Hematopoietic multipotent progenitor cell treated with erythropoietin and hydrocortisone succinate and interleukin-3 and kit ligand, for 8 days (in vitro differentiated cells): Measurements from ENCODE around the gene ROBO2.

Source experiments
- DNase-seq: peaks from one replicate; pipeline ENCODE4 v3.0.0-alpha.2; 2015

The ROBO2 gene

DNA sequence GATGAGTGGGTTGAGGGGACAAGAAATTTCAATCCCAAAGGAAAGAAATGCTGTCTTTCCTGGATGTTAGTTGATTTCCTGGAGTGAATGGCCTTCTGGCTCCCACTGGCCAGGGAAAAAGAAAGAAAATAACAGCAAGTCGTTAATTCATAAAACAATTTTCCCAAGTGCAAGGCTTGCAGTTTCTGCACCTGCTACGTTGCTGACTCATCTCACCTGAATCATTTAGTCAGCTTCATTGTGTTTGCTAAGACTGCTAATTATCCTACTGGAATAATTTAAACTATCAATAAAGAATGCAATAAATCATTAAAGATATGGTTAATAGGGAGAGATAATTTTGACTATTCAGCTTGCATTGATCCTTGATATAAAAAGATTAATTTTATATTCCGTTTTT is 387.6 kb downstream of the ROBO2 start:
- DNase-seq = no peak

DNA sequence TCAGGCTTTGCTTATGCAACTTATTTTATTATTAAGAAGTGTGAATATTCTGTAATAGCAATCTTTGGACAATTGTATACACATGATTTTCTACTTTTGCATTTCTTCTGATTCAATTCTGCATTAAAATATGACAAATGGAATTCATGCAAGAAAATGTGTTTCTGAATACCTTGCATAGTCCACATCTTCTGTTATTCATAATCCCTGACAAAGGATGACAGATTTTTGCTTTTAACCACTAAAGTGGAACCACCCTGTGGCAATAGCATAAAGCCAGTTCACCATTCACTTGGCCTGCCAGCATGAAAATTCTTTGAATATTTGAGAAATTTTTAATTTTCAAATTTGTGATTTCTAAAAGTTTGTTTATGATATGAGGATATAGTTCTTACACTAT is 397.0 kb downstream of the ROBO2 start:
- DNase-seq = no peak

DNA sequence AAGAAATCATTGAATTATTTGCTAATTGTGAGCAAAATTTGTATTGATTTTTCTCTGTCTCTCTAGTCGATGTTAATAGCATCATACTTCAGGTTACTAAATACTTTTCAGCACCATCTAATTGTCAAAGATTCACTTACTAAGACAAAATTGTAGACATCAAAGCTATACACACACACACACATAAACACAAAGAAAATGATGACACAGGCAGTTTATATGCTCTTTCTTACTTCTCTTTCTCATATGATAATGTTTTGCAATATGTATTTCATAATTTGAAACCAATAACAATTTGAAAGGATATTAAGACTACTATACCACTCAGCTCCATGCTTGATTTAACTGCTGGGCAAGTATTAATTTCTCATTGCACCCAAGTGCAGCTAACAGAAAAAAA is 406.2 kb downstream of the ROBO2 start:
- DNase-seq = no peak

DNA sequence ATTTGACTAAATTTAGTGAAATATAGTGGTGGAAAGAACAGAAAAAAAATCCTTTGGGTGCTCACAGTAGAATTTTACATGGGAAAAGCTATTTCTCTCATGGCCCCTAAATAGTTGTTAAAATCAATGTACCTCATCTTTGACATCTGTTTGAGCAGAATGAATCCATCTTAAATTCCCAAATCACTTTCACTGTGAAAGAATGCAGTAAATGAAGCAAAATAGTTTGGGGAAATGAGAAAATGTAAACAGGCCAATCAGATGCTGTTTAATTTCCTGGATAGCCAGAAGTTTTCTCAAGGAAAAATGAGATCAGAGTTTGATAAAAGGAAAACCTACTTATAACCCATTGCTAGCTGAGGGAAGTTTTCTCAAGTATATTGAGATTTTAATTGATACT is 406.9 kb downstream of the ROBO2 start:
- DNase-seq = no peak

DNA sequence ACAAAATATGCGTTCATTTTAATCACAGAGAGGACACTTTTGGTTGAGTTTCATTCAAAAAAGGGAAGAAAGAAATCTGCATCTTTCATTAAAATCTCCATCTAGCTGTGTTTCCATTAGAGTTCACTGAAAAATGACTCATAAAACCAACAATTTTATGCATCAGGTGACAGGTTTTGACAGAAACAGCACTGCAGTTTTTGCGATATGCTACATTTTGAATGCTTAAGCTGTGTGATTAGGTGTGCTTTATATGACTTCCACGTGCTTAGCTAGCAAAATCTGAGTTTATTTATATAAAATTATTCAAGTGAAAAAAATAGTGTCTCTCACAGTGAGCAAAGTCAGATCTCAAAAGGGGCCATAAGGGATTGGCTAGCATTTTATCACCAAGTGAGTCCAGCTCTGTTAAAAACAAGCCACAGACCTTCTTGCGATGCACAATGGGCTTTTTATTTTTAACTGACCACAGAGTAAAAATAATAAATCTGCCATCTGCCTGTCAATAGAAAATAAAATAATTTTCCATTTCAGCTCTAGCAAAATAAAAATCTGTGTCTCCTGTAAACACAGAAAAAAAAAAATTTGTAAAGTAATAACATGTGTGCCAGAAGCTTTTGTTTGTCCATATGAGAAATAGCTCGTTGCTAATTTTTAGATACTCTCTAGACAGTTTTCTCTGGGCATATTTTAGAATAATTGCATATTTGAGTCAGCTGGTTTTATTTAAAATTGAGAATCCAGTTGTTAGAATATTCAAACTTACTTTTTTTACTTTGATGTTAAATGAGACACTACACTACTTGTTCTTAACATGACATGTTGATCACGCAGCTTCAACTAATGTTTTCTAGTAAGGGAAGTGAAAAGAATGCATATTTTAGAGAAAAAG is 409.8 kb downstream of the ROBO2 start:
- DNase-seq = no peak

DNA sequence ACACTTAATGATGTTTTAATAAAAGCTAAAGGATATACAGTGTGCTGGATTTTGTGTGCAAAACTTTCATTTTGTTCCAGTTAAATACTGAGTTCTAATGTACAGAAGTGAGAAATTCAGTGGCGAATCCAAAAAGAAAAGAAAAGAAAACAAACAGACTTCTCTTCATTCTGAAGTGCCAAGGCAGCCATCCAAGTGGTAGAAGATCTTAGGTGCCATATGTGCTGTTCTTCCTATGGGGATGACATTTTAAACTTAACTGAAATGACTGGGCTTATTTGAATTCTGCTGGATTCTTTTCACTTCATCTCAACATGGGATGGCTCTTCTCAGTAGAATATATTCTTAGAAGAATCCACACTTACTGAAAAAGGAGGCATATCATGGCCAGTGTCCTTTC is 416.5 kb downstream of the ROBO2 start:
- DNase-seq = no peak

DNA sequence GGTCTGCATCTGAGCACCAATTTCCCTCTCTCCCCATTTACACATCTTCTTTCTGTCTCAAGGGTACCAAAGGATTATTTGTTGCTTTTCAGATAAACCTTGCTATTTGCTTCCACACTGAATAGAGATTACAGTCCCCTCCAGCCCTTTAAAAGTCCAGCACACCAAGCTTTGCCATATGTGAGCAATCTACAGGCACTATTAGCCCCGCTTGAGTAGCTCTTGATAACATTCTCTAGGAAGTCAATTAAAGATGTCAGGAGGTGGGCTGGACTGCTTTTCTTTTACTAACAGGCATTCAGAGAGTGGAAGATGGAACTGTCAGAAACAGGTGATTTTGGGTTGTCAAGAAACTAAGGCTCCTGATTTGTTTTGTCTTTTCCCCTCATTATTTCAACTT is 417.0 kb downstream of the ROBO2 start:
- no peak for DNase-seq

DNA sequence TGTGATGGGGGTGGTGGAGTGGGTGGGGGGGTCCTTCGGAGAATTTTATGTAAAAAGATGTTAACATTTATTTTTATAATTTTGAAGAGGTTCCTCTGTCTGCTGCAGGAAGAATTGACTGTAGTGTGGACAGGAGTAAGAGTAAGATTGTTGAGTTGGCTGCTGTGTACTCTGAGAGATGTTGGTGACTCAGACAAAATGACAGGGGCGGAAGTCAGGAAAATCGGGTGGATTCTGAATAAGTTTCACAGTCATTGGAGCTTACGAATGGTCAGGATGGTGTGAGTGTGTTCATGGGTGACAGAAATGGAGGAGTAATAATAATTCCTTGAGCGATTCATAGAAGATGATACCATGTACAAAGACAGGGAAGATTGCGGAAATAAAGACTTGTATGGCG is 420.0 kb downstream of the ROBO2 start:
- DNase-seq = no peak

DNA sequence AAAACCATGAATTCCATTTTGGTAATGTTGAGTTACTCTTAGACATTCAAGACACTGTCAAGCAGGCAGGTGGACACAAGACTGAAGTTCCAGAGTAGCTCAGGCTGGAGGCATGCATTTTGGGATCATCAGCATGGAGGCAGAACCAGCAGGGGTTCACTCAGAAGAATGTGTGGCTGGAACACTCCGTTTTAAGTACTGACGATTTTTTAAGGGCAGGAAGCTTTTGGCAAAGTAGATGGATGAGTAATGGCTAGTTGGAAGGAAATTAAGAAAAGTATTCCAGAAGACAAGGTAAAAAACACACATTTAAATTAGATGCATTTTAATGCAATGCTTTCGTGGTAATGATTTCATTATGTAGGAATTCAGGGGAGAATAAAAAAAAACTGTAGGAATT is 420.4 kb downstream of the ROBO2 start:
- DNase-seq = no peak

DNA sequence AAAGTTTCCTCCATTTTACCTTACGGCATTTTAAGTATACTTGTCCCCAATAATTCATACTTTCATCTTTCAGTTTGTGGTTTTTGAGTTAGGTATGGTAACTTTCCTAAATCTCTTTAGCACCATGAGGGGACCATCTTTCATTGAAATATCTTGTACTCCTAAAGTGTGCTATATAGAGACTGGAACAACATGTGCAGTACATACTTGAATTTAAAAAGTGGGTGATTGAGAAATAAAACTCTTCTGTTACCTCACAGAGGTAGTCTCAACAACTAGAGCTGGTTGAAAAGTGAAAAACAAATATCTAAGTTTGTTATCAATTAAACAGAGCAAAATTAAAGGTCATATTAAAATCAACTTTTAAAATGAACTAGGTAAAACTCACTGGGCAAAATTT is 423.1 kb downstream of the ROBO2 start:
- no peak for DNase-seq

DNA sequence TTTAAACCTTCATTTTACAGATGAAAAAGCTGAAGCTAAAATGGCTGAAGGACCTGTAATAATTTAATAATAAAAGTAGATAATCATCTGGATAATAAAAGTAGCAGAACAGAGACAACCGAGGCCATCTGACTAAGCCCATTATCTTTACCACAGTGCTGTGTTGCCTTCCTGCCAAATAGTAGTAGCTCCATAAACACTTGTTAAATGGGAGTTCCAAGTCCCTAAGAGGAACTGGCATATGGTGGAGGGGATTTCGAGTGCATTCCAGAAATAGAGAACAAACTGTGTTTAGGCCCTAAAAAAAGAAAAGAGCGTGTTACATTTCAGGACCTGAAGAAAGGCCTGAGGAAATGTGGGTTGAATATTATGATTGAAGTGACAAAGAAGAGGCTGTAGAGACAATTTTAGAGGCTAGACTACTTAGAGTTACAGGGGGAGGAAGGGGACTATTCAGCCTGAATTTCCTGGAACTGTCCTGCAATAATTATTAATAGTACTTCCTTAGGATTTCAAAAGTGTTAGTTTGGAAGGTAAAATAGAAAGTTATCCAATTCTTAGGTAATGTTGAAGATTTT is 424.3 kb downstream of the ROBO2 start:
- DNase-seq = no peak

DNA sequence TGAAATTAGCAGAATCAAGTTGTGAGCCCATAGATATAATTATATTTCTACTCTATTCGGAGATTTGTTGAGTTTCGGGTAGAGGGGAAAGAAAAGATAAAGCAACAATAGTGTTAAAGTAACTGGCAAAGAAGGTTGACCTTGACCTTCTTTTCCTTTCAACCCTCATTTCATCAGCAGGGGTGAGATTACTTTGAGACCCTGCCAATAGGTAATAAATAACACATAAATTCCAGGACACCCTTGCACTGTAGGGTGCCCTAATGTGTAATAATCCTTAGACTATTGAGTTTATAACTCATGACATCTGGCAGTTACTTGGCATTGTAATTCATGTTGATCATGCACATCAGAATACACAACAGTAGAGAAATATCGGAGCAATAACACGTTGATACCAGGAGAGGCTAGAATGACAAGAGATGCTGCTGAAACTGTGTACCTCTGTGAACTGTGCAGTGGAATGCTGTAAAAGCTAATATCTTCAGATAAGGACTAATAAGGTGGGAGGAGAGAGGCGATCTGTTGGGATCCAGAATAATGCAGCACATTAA is 426.7 kb downstream of the ROBO2 start:
- DNase-seq = no peak

DNA sequence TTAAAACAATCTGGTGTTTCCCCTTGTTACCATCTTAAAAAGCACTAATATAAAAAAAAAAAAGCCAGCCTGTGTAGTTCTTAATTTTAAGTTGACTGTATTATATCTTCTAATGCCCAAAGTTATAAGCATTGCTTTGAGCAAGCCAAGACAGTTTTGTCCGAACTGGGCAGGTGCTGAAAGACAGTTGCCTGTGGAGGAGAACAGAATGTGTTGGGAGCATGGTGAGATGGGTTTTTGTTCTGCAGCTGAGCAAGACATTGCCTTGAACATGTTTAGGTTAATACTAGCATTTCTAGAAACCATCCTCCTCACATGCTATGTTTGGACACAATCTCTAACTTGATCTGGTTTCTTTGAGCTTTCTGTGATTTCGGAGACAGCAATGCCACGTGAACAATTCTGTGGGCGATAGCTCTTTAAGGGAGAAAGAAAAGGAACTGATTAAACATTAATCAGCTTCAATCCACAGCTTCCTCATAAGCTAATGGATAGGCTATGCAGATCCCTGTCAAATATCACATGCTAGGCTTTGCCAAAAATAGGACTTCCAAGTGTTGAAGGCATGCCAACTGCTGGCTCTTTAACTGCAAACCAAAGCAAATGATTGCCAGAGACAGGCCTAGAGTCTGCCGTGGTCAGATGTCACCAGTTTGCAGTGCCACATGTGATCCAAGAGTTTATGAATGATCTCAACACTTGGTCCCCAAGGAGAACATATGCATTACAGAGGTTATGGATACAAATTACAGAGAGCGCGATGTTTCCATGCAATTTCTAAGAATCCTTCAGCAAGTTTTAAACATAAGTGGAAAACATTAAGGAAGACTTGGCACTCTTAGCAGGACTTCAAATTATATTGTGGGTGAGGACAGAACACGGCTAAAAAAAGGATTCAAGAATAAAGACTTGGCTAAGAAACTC is 428.1 kb downstream of the ROBO2 start:
- no peak for DNase-seq

DNA sequence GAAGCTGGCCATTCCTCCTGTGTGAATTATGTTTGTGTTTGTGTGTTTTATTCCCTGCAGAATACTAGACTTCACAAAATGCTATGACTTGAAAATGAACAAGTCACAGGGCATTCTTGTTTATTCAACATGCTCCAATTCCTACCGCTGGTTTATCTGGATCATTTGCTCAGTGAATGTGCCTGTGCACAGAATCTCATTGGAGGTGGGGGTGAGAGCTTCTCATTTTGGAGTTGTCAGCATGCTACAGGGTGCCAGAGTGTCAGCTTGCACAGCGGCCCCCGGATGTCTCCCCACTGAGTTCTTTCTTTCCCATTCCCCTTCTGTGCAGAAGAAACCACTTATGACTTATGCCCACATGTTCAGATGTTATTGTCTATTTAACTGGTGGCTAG is 428.7 kb downstream of the ROBO2 start:
- DNase-seq = no peak

DNA sequence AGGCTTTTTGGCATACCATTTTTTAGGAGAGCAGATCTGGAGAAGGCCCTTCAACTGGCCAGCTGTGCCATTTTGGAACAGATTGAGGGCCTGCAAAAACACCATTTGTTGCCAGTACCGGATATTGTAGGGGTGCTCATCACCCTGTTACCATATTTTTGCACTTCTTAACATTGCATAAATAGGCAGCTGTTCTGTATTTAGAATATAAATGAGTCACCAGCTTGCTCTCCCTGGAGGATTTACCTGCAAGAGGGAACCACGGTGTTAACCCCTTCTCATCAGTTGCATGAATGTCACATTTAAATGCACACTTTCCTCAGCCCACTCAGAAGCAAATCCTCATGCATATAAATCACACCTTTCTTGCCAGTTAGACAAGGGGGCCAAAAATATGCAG is 435.6 kb downstream of the ROBO2 start:
- DNase-seq = no peak

DNA sequence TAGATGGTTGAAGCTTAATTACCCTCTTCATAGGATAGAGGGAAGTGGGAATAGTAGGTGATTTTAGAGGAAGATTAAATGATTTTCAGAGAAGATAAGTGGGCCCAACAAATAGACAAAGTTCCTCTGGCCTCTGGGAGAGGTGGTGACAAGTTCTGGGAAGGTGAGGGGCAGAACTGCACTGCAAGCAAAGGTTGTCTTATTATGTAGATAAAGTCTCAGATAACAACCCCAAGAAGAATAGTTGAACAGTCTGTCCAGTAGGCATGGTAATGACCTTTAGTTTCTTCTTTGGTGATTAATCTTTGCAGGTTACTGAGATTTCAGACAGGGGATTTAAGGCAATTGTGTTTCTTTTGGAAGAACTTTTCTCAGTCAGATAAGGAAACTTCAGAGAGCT is 439.1 kb downstream of the ROBO2 start:
- DNase-seq = no peak

DNA sequence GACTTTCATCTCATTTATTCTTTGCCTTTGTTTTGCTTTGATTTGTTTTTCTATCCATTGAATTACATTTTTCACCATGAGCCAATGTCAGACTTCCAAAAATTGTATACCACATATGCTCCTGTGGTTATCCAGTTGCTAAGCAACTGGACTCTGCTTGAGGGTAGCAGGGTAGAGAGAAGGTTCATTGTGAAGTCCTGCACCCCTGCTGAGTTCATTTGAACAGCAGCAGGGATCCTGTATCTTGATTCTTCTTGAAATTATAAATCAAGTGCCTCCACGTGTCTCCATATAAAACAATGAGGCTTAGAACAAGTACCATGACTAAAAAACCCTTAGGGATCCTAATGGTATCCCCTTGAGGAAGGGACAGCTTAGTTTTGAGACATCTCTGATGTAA is 449.3 kb downstream of the ROBO2 start:
- no peak for DNase-seq

DNA sequence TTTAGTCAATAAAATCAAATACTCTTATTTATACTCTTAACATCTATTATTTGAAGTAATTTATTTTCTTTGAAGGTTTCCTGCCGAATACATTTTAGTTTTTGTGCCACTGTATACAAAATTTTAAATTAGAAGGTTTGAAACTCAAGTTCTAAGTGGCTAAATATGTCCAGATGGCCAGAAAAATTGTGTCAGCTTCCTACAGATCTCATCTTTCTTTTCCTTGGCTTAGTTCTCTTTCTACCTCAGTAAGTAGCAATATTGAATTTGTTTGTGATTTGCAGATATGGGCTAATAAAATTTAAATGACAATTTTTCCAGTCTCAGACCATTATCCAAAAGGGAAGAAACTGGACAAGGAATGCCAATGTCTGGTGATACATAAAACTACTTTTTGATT is 452.1 kb downstream of the ROBO2 start:
- no peak for DNase-seq

DNA sequence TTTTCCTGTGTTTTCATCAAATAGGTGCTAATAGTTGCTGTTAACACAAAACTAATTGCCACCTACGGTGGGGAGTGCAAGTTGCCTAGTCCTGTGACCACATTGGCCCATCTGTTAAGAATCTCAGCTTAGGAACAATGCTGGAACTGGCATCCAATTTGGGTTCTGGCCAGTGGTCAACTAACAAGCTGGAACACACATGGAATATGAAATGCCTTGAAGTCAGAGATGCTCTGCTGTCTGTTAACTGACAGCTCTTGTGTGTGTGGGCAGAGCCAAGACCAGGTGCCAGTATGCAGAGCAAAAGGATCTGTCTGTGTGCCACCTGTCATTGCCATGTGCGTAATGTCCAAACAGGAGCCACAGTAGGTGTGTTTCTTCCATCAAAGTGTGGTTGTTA is 460.8 kb downstream of the ROBO2 start:
- no peak for DNase-seq

DNA sequence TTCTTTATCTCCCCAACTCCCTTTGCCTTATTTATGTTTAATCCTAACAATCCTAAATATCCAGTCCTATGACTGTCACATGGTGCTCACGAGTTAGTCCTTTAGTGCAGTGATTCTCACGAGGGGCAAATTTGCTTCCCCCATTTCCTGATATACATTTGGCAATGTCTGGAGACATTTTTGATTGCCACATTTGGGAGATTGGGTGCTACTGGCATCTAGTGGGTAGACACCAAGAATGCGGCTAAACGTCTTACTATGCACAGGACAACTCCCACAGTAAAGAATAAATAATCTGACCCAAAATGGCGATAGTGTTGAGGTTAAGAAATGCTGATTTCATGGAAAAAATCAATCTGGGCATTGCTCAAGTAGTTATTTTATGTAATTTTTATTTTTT is 466.5 kb downstream of the ROBO2 start:
- no peak for DNase-seq

DNA sequence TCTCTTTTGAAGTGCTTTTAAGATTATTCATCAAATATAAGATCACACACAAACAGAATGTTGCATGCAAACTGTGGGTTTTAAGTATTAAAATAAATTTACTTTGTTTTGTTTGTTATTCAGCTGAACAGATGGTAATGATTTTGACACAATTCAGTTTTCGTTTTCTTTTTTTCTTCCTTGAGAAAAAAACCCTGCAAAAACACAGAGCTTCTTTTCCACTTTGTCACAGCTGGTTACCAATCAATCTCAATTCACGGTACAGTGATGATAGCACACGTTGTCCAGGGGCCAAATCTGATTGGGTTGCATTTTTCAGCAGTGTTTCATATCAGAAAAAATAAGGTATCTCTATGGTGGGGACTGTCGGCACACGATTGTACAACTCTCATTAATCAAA is 473.6 kb downstream of the ROBO2 start:
- DNase-seq = no peak

DNA sequence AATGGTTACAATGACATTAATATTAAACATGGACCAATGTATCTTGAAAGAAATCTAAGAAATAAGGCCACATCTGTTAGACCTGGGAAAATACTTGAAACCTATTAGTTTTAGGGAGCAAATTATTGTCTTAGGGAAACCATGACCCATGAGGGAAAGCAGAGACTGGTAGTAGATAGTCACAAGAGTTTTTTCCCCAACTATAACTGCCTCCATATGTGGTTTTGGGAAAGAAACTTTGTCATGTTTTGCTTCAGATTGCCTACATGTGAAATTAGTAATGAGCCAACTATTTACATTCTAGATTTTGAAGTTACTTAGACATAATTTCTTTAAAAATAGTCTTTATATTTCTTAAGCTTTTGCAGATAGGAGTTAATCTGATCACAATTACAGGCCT is 474.9 kb downstream of the ROBO2 start:
- DNase-seq = no peak

DNA sequence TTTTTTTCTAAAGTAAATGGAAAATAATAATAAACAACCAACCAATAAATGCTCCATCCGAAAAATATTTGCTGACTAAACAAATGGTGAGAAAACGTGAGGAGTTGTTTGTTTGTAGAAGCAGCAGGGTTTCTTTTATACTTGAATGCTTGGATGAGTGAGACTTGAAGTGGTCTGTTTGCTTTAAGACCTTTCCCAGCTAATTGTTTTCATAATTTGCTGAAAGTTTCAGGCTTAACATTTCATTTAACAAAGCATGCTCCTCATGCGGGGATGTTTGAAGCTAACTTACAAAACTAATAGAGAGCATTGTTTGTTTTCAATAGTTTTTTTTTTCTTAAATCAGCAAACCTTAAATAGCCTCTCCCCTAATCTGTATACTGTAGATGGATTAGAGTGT is 484.6 kb downstream of the ROBO2 start:
- no peak for DNase-seq
